22Rv1 (cell line): Measurements from ENCODE around the gene CUL7.

ENCODE experiments used
- ZFX ChIP-seq: fragments of 450-650 bp; IDR thresholded peaks from 2 replicates; pipeline ENCODE4 v1.6.1; 2017; ENCODE audit warnings: antibody characterized with exemption, borderline replicate concordance
- TF ChIP-seq, protein P1 (sequence below): fragments of 450-650 bp; IDR thresholded peaks from 2 replicates; pipeline ENCODE4 v1.5.1; 2017; ENCODE audit warnings: mild to moderate bottlenecking

DNA sequence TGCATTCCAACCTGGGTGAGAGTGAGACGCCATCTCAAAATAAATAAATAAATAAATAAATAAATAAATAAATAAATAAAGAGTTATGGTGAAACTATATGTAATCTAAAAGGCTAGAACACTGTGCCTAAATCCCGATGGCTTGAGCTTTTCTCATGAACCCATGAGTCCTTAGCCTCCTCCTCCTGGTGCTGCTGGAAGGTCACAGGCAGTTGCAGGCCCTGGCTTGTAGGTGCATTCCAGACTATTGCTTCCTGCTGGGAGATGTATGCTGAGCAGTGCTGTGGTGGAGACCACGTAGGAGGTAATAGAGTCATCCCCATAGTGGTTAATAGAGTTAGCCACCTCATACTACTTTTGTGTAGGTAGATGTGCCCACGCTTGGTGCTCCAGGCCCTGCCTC is 35.0 kb upstream of the CUL7 start:
- TF ChIP-seq, protein P1, sequence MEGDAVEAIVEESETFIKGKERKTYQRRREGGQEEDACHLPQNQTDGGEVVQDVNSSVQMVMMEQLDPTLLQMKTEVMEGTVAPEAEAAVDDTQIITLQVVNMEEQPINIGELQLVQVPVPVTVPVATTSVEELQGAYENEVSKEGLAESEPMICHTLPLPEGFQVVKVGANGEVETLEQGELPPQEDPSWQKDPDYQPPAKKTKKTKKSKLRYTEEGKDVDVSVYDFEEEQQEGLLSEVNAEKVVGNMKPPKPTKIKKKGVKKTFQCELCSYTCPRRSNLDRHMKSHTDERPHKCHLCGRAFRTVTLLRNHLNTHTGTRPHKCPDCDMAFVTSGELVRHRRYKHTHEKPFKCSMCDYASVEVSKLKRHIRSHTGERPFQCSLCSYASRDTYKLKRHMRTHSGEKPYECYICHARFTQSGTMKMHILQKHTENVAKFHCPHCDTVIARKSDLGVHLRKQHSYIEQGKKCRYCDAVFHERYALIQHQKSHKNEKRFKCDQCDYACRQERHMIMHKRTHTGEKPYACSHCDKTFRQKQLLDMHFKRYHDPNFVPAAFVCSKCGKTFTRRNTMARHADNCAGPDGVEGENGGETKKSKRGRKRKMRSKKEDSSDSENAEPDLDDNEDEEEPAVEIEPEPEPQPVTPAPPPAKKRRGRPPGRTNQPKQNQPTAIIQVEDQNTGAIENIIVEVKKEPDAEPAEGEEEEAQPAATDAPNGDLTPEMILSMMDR: no peak
- no peak for TF ChIP-seq ZFX
